DMS 273 treated with DMSO at 0.1 percent for 48 hours (cell line): ENCODE data around the gene CFAP157.

Experiments
- DNase-seq: peaks from one replicate; lab custom pipeline; 2025; lab: John Stamatoyannopoulos, UW

CFAP157 gene

GRCh38 chr9:127762111-127762676 is 55.4 kb downstream of the CFAP157 start:
- no peak for DNase-seq

GRCh38 chr9:127763918-127764384 is 57.2 kb downstream of the CFAP157 start:
- DNase-seq: no peak

GRCh38 chr9:127765418-127765817 is 58.6 kb downstream of the CFAP157 start:
- DNase-seq: no peak
